ENCODE measurements around the gene SPRYD3. TPM values are rescaled to one million over a fixed set of nuclear protein-coding genes. Genes with fewer than 3 reads are reported as not detected.

SPRYD3 gene
- total and polyA plus RNA-seq, 2 experiments from 2014 or later = 4.3 to 5.4 TPM

GRCh38 chr12:53090105-53090504, 10.9 kb upstream of the SPRYD3 start:
- Mint-ChIP-seq H3K27ac (no peak overlapping the region), H3K4me3 (no peak overlapping the region), H3K9me3 (no peaks in the 10 kb centered on the region), H3K4me1 (peaks cover 13% of the 10 kb centered on the region), H3K27me3 (ENCODE audit: insufficient read depth, low read depth, poor library complexity) (peaks cover 14% of the 10 kb centered on the region), H3K36me3 (ENCODE audit: low read depth) (no peaks in the 10 kb centered on the region)
- H3K27ac ChIP-seq (ENCODE audit: low read depth) = no peak overlapping the region
- no peak for DNase-seq (ENCODE audit: low spot score)
- H3K27me3 ChIP-seq (ENCODE audit: insufficient read depth) = peaks cover 15% of the 10 kb centered on the region; the same call in 1 of the 2 replicates
- H3K9me2 ChIP-seq (ENCODE audit: insufficient read depth) = no peaks in the 10 kb centered on the region
- peaks cover 6% of the 10 kb centered on the region; the same call in 1 of the 2 replicates for H3K4me1 ChIP-seq (ENCODE audit: insufficient read depth)
- H4K20me1 ChIP-seq (replicated peaks; ENCODE audit: insufficient read depth) = no peaks in the 10 kb centered on the region
- H3K79me2 ChIP-seq (replicated peaks; ENCODE audit: insufficient read depth) = no peaks in the 10 kb centered on the region
- H3K36me3 ChIP-seq (ENCODE audit: insufficient read depth) = no peaks in the 10 kb centered on the region
- H3F3A ChIP-seq (replicated peaks; ENCODE audit: low read depth) = 0 out of 2 replicates have a peak, but pooled peaks cover 3% of the 10 kb centered on the region
- H3K4me3 ChIP-seq = no peak overlapping the region
- ATAC-seq = no peak
- TF ChIP-seq ZNF462 (CRISPR knock-in tag; IDR thresholded peaks at IDR 0.05) (no peak), POLR2AphosphoS5 (IDR thresholded peaks at IDR 0.05; ENCODE audit: low read depth) (no peak), JUNB (IDR thresholded peaks at IDR 0.05; ENCODE audit: unreplicated experiment) (no peak), ZNF331 (CRISPR knock-in tag; IDR thresholded peaks at IDR 0.05; ENCODE audit: low read depth) (no peak), NANOG (IDR thresholded peaks at IDR 0.05; ENCODE audit: borderline replicate concordance) (no peak), ZNF114 (CRISPR knock-in tag; IDR thresholded peaks at IDR 0.05) (no peak), CREB1 (CRISPR knock-in tag; IDR thresholded peaks at IDR 0.05; ENCODE audit: low read depth) (no peak), STAT1 (IDR thresholded peaks at IDR 0.05; ENCODE audit: unreplicated experiment) (no peak), EZH2phosphoT487 (IDR thresholded peaks at IDR 0.05; ENCODE audit: unreplicated experiment) (no peak), EZH2 (IDR thresholded peaks at IDR 0.05; ENCODE audit: low read depth, unreplicated experiment) (no peak)
- TF ChIP-seq, protein P1, sequence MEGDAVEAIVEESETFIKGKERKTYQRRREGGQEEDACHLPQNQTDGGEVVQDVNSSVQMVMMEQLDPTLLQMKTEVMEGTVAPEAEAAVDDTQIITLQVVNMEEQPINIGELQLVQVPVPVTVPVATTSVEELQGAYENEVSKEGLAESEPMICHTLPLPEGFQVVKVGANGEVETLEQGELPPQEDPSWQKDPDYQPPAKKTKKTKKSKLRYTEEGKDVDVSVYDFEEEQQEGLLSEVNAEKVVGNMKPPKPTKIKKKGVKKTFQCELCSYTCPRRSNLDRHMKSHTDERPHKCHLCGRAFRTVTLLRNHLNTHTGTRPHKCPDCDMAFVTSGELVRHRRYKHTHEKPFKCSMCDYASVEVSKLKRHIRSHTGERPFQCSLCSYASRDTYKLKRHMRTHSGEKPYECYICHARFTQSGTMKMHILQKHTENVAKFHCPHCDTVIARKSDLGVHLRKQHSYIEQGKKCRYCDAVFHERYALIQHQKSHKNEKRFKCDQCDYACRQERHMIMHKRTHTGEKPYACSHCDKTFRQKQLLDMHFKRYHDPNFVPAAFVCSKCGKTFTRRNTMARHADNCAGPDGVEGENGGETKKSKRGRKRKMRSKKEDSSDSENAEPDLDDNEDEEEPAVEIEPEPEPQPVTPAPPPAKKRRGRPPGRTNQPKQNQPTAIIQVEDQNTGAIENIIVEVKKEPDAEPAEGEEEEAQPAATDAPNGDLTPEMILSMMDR (conservative IDR thresholded peaks at IDR 0.05; ENCODE audit: low read depth in 2 of 2) = no peak
- TF ChIP-seq, protein P2, sequence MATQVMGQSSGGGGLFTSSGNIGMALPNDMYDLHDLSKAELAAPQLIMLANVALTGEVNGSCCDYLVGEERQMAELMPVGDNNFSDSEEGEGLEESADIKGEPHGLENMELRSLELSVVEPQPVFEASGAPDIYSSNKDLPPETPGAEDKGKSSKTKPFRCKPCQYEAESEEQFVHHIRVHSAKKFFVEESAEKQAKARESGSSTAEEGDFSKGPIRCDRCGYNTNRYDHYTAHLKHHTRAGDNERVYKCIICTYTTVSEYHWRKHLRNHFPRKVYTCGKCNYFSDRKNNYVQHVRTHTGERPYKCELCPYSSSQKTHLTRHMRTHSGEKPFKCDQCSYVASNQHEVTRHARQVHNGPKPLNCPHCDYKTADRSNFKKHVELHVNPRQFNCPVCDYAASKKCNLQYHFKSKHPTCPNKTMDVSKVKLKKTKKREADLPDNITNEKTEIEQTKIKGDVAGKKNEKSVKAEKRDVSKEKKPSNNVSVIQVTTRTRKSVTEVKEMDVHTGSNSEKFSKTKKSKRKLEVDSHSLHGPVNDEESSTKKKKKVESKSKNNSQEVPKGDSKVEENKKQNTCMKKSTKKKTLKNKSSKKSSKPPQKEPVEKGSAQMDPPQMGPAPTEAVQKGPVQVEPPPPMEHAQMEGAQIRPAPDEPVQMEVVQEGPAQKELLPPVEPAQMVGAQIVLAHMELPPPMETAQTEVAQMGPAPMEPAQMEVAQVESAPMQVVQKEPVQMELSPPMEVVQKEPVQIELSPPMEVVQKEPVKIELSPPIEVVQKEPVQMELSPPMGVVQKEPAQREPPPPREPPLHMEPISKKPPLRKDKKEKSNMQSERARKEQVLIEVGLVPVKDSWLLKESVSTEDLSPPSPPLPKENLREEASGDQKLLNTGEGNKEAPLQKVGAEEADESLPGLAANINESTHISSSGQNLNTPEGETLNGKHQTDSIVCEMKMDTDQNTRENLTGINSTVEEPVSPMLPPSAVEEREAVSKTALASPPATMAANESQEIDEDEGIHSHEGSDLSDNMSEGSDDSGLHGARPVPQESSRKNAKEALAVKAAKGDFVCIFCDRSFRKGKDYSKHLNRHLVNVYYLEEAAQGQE (IDR thresholded peaks at IDR 0.05; ENCODE audit: unreplicated experiment) = no peak
- TF ChIP-seq, protein P3, sequence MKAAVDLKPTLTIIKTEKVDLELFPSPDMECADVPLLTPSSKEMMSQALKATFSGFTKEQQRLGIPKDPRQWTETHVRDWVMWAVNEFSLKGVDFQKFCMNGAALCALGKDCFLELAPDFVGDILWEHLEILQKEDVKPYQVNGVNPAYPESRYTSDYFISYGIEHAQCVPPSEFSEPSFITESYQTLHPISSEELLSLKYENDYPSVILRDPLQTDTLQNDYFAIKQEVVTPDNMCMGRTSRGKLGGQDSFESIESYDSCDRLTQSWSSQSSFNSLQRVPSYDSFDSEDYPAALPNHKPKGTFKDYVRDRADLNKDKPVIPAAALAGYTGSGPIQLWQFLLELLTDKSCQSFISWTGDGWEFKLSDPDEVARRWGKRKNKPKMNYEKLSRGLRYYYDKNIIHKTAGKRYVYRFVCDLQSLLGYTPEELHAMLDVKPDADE (IDR thresholded peaks at IDR 0.05) = no peak
- H2AFZ ChIP-seq = no peak overlapping the region
- H3K4me2 ChIP-seq = no peak overlapping the region

Measured in GM23338 (cell line).